ENCODE measurements around the gene PRR23E.

PRR23E gene

GRCh38 chr3:127226946-127227842, 34.3 kb downstream of the PRR23E start:
- no peak for DNase-seq (ENCODE audit: low read depth in 2 of 2)

GRCh38 chr3:127228866-127229265, 35.9 kb downstream of the PRR23E start:
- no peak for DNase-seq (ENCODE audit: low read depth in 2 of 2)

DNA sequence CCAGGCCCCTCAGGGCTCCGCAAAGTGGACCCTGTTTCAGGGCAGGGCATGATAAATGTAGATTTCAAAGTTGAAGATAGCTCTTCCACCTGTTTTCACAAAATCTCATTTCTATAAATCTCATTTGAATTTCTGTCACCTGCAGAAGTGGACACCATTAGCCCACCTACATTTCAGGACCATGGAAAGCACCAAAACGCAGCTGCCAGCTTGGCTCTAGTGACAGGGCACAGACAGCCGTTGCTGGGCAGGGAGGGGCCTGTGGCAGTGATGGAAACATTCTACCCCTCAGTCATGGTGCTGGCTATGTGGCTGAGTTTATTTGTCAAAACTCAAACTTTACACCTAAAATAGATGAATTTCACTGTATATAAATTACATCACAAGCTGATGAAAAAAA, 40.4 kb downstream of the PRR23E start:
- no peak for DNase-seq (ENCODE audit: low read depth in 2 of 2)

DNA sequence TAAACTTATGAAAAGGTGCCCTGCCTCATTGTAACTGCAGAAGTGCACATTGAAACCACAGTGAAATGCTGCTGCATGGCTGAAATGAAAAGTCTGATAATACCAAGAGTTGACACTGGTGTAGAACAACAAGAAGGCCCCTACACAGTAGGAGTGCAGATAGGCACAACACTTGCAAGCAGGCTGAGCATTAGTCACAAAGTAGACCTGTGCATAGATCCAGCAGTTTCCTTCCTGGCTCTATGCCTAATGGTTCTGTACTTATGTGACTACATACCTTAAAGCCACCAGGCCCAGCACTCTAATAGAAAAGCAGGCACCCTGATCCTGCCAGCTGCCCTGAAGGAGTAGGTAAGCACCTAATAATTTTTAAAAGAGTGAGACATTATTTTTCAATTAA, 41.8 kb downstream of the PRR23E start:
- no peak for DNase-seq (ENCODE audit: low read depth in 2 of 2)

DNA sequence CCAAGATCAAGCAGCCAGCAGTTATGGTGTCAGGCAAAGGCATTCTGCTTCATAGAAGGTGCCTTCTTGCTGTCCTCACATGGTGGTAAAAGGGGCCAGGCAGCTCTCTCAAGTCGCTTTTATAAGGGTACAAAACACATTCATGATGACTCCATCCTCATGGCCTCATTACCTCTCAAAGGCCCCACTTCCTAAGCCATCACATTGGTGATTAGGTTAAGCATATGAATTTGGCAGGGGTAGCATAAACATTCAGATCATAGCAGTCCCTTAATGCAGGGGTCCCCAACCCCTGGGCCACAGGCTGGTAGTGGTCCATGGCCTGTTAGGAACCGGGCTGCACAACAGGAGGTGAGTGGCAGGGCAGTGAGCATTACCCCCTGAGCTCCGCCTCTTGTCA, 42.8 kb downstream of the PRR23E start:
- DNase-seq (ENCODE audit: low read depth in 2 of 2), result no peak

- no peak for DNase-seq (ENCODE audit: low read depth in 2 of 2)
Measured at GRCh38 chr3:127237835-127238234, 44.9 kb downstream of the PRR23E start.

GRCh38 chr3:127238602-127239001, 45.7 kb downstream of the PRR23E start:
- no peak for DNase-seq (ENCODE audit: low read depth in 2 of 2)

- no peak for DNase-seq (ENCODE audit: low read depth in 2 of 2)
Measured at GRCh38 chr3:127247292-127247691, 54.4 kb downstream of the PRR23E start.
